Measurements from ENCODE around the gene ZNF398. TPM values are rescaled to one million over a fixed set of nuclear protein-coding genes. Genes with fewer than 3 reads are reported as not detected.

The ZNF398 gene
- 19.5 and 25.2 TPM in 2 replicates for total RNA-seq (ENCODE audit: low replicate concordance)
- long read RNA-seq, partial matches to known transcripts = 0 of 15 reads
- long read RNA-seq, other reads (novel, unspliced or antisense) = 15 of 15 reads

- Mint-ChIP-seq H3K9me3 (no peaks in the 10 kb centered on the region), H3K4me1 (ENCODE audit: unreplicated experiment) (peaks cover 29% of the 10 kb centered on the region), H3K27ac (peak within 1 kb of the TSS; percentile 96), H3K27me3 (no peaks in the 10 kb centered on the region), H3K4me3 (peak within 1 kb of the TSS; percentile 92), H3K36me3 (peaks cover 9% of the 10 kb centered on the region)
- DNase-seq (ENCODE audit: extremely low spot score, unreplicated experiment) = peak; percentile 87
- TF ChIP-seq, protein P1, sequence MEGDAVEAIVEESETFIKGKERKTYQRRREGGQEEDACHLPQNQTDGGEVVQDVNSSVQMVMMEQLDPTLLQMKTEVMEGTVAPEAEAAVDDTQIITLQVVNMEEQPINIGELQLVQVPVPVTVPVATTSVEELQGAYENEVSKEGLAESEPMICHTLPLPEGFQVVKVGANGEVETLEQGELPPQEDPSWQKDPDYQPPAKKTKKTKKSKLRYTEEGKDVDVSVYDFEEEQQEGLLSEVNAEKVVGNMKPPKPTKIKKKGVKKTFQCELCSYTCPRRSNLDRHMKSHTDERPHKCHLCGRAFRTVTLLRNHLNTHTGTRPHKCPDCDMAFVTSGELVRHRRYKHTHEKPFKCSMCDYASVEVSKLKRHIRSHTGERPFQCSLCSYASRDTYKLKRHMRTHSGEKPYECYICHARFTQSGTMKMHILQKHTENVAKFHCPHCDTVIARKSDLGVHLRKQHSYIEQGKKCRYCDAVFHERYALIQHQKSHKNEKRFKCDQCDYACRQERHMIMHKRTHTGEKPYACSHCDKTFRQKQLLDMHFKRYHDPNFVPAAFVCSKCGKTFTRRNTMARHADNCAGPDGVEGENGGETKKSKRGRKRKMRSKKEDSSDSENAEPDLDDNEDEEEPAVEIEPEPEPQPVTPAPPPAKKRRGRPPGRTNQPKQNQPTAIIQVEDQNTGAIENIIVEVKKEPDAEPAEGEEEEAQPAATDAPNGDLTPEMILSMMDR (conservative IDR thresholded peaks at IDR 0.05) = peak; percentile 96
Measured at GRCh38 chr7:149147072-149147751, at the start of gene ZNF398. Gene ZNF398, plus strand, starts transcription at chr7:149147453. Its CDS starts 290 bp downstream, at chr7:149147743.

GRCh38 chr7:149099058-149099457 is 48.2 kb upstream of the ZNF398 start:
- H3K36me3 Mint-ChIP-seq = peaks cover 7% of the 10 kb centered on the region
- no peak for DNase-seq (ENCODE audit: extremely low spot score, unreplicated experiment)
- H3K4me1 Mint-ChIP-seq (ENCODE audit: unreplicated experiment) = peaks cover 5% of the 10 kb centered on the region
- no peak overlapping the region for H3K27ac Mint-ChIP-seq
- no peaks in the 10 kb centered on the region for H3K9me3 Mint-ChIP-seq
- no peak overlapping the region for H3K4me3 Mint-ChIP-seq
- TF ChIP-seq, protein P1 (conservative IDR thresholded peaks at IDR 0.05) = no peak
- no peaks in the 10 kb centered on the region for H3K27me3 Mint-ChIP-seq

GRCh38 chr7:149100821-149101220 is 46.4 kb upstream of the ZNF398 start:
- no peak for DNase-seq (ENCODE audit: extremely low spot score, unreplicated experiment)
- Mint-ChIP-seq H3K27ac (peak overlapping the region; percentile 63), H3K4me1 (ENCODE audit: unreplicated experiment) (peaks cover 5% of the 10 kb centered on the region), H3K27me3 (no peaks in the 10 kb centered on the region), H3K9me3 (no peaks in the 10 kb centered on the region), H3K4me3 (no peak overlapping the region), H3K36me3 (peaks cover 10% of the 10 kb centered on the region)
- TF ChIP-seq, protein P1 (conservative IDR thresholded peaks at IDR 0.05) = no peak

- H3K27me3 Mint-ChIP-seq = no peaks in the 10 kb centered on the region
- TF ChIP-seq, protein P1 (conservative IDR thresholded peaks at IDR 0.05) = no peak
- no peak for DNase-seq (ENCODE audit: extremely low spot score, unreplicated experiment)
- no peak overlapping the region for H3K4me3 Mint-ChIP-seq
- no peaks in the 10 kb centered on the region for H3K4me1 Mint-ChIP-seq (ENCODE audit: unreplicated experiment)
- peaks cover 8% of the 10 kb centered on the region for H3K36me3 Mint-ChIP-seq
- H3K9me3 Mint-ChIP-seq = no peaks in the 10 kb centered on the region
- no peak overlapping the region for H3K27ac Mint-ChIP-seq
Measured at GRCh38 chr7:149102666-149103065, 44.6 kb upstream of the ZNF398 start.

GRCh38 chr7:149103424-149103823 is 43.8 kb upstream of the ZNF398 start:
- Mint-ChIP-seq H3K4me3 (no peak overlapping the region), H3K36me3 (peaks cover 8% of the 10 kb centered on the region), H3K27ac (no peak overlapping the region), H3K9me3 (no peaks in the 10 kb centered on the region), H3K4me1 (ENCODE audit: unreplicated experiment) (no peaks in the 10 kb centered on the region), H3K27me3 (no peaks in the 10 kb centered on the region)
- DNase-seq (ENCODE audit: extremely low spot score, unreplicated experiment) = no peak
- TF ChIP-seq, protein P1 (conservative IDR thresholded peaks at IDR 0.05) = no peak

All from type B pancreatic cell (in vitro differentiated cells).